Epithelial cell of proximal tubule (primary cell): ENCODE data around the gene RNF217. TPM values are rescaled to one million over a fixed set of nuclear protein-coding genes. Genes with fewer than 3 reads are reported as not detected.

Experiments
- DNase-seq: peaks from one replicate; pipeline ENCODE4 v3.0.0-alpha.2; 2011; ENCODE audit warnings: low read depth
- H3K4me3 ChIP-seq: 2 replicates; pipeline ENCODE4 v1.5.1; 2011; ENCODE audit warnings: low read depth, mild to moderate bottlenecking, low read length
- CTCF ChIP-seq: conservative IDR thresholded peaks from 2 replicates; pipeline ENCODE4 v1.5.1; 2012; ENCODE audit warnings: low read depth, mild to moderate bottlenecking, low read length
- total RNA-seq: library from RNA; depleted of rRNA; stranded (reverse); fragments of >200 nt; gene quantifications from 2 replicates; pipeline ENCODE4 v1.2.3, GENCODE V29; 2015

RNF217 gene
- total RNA-seq, 1 donor from 2014 or later, result 12.6 TPM

GRCh38 chr6:125076482-125076742 is 114.2 kb downstream of the RNF217 start:
- DNase-seq, result no peak
- no peak overlapping the region for H3K4me3 ChIP-seq
- TF ChIP-seq CTCF, result no peak

- DNase-seq, result no peak
- H3K4me3 ChIP-seq, result no peak overlapping the region
- TF ChIP-seq CTCF, result no peak
Observed at GRCh38 chr6:125077453-125077852, 115.2 kb downstream of the RNF217 start.

GRCh38 chr6:125078602-125079321 is 116.5 kb downstream of the RNF217 start:
- DNase-seq, result no peak
- no peak overlapping the region for H3K4me3 ChIP-seq
- no peak for TF ChIP-seq CTCF

- DNase-seq, result no peak
- no peak overlapping the region for H3K4me3 ChIP-seq
- no peak for TF ChIP-seq CTCF
Observed at GRCh38 chr6:125082908-125083683, 120.9 kb downstream of the RNF217 start.

GRCh38 chr6:125083684-125083990 is 121.4 kb downstream of the RNF217 start:
- H3K4me3 ChIP-seq, result no peak overlapping the region
- no peak for DNase-seq
- TF ChIP-seq CTCF, result no peak

- H3K4me3 ChIP-seq, result no peak overlapping the region
- TF ChIP-seq CTCF, result no peak
- no peak for DNase-seq
Observed at GRCh38 chr6:125086716-125087115, 124.5 kb downstream of the RNF217 start.

GRCh38 chr6:125088963-125089362 is 126.7 kb downstream of the RNF217 start:
- TF ChIP-seq CTCF, result no peak
- DNase-seq, result no peak

More at GRCh38 chr6:125088963-125089362, 126.7 kb downstream of the RNF217 start:
- no peak overlapping the region for H3K4me3 ChIP-seq
